Measurements from ENCODE around the gene ANKRD23. TPM values are rescaled to one million over a fixed set of nuclear protein-coding genes. Genes with fewer than 3 reads are reported as not detected.
"Not testable (repeated sequence)": the region's sequence is repeated elsewhere in the genome, so short reads cannot be mapped to it uniquely, and the experiment has no call there.

Gene ANKRD23
- total and polyA plus RNA-seq, 12 donors: 0.96 to 40.0 (median 14.5) TPM

DNA sequence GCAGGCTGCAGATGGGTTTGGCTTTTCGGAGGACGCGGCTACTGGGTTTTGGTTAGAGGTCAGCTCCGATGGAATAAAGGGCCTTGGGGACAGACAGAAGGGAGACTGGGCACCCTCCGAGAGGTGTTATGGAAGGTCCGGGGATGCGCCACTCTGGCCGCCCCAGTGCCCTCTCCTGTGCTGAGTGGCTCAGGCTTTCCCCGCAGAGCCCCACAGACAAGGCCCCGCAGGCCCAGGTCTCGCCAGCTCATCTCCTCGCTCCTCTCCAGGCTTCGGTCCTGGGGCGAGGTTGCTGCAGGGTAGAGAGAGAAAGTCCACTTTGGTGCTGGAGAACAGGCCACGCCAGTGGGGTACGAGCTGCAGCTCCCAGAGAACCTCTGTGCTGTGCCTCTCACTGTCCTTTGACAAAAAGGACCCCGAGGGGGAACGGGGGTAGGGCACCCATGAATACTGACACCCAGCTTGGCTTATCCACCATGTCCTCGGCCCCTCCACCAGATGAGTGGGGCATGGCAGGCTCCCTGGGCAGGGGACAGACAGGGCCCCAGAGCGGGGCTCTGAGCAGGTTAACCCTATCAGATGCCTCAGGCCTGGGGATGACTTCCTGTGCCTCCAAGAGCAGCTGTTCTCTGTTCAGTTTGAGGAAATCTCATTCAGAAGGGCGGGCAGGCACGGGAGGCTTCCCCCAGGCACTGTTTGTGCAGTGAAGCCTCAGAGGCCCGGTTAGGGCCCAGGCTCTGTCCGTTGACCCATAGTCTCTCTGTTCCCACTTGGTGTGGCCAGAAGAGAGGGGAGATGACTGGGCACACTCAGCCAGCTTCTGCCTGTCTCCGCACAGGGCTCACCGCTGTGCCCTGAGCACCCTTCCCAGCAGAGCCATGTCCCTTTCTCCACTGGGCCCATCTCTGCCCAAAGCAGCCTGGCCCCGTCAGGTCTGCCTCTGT, 43.5 kb downstream of the ANKRD23 start:
- intact Hi-C loops (cut with DNase I): loop anchor here in 4 of 10 donors (5.0 kb wide), 1 partner anchor 38 kb away; the partner anchor contains the start of gene CNNM4 (in 4 of the 4)

DNA sequence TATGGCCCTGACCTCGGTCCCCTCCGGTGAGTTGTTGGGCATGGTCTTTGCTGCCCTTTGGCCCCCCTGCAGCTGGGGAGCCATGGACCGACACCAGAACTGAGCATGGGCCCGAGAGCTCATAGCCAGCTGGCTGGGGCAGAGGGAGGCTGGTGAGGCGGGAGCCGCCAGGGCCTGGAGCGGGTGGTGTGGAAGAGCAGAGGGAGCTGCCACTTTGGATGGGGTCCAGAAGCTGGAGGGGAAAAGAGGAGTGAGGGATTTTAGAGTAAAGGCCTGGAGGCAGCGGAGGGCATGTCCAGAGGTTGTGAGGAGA, 44.2 kb downstream of the ANKRD23 start:
- 92 to 93% methylated on average over 8 of the region's 8 CpGs for WGBS, 2 donors
- H3K4me3 ChIP-seq: no peak overlapping the region
- no peak for ATAC-seq
- peaks cover 0 to 75% (median 35%) of the 10 kb centered on the region in 9 donors for H3K36me3 ChIP-seq
- H3K9me3 ChIP-seq: no peaks in the 10 kb centered on the region
- no peak overlapping the region for H3K27ac ChIP-seq
- no peaks in the 10 kb centered on the region for H3K27me3 ChIP-seq
- TF ChIP-seq, protein P1, sequence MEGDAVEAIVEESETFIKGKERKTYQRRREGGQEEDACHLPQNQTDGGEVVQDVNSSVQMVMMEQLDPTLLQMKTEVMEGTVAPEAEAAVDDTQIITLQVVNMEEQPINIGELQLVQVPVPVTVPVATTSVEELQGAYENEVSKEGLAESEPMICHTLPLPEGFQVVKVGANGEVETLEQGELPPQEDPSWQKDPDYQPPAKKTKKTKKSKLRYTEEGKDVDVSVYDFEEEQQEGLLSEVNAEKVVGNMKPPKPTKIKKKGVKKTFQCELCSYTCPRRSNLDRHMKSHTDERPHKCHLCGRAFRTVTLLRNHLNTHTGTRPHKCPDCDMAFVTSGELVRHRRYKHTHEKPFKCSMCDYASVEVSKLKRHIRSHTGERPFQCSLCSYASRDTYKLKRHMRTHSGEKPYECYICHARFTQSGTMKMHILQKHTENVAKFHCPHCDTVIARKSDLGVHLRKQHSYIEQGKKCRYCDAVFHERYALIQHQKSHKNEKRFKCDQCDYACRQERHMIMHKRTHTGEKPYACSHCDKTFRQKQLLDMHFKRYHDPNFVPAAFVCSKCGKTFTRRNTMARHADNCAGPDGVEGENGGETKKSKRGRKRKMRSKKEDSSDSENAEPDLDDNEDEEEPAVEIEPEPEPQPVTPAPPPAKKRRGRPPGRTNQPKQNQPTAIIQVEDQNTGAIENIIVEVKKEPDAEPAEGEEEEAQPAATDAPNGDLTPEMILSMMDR (IDR thresholded peaks at IDR 0.05): no peak
- intact Hi-C loops (cut with DNase I): no loop called here
- peaks cover 0 to 6% (median 4%) of the 10 kb centered on the region in 9 donors for H3K4me1 ChIP-seq
- DNase-seq: no peak

More for the DNA sequence above, 43.5 kb downstream of the ANKRD23 start:
- no peaks in the 10 kb centered on the region for H3K27me3 ChIP-seq
- peaks cover 0 to 6% (median 4%) of the 10 kb centered on the region in 9 donors for H3K4me1 ChIP-seq
- TF ChIP-seq, protein P1 (IDR thresholded peaks at IDR 0.05): no peak
- H3K4me3 ChIP-seq: no peak overlapping the region
- WGBS, 2 donors: 90 to 91% methylated on average over 27 of the region's 27 CpGs
- peaks cover 0 to 81% (median 35%) of the 10 kb centered on the region in 9 donors for H3K36me3 ChIP-seq
- peak in 5 of 8 donors; percentile 5 to 54 (median 10) for ATAC-seq
- peak overlapping the region in 1 of 10 donors; percentile 10 for H3K27ac ChIP-seq
- no peaks in the 10 kb centered on the region for H3K9me3 ChIP-seq
- no peak for DNase-seq

DNA sequence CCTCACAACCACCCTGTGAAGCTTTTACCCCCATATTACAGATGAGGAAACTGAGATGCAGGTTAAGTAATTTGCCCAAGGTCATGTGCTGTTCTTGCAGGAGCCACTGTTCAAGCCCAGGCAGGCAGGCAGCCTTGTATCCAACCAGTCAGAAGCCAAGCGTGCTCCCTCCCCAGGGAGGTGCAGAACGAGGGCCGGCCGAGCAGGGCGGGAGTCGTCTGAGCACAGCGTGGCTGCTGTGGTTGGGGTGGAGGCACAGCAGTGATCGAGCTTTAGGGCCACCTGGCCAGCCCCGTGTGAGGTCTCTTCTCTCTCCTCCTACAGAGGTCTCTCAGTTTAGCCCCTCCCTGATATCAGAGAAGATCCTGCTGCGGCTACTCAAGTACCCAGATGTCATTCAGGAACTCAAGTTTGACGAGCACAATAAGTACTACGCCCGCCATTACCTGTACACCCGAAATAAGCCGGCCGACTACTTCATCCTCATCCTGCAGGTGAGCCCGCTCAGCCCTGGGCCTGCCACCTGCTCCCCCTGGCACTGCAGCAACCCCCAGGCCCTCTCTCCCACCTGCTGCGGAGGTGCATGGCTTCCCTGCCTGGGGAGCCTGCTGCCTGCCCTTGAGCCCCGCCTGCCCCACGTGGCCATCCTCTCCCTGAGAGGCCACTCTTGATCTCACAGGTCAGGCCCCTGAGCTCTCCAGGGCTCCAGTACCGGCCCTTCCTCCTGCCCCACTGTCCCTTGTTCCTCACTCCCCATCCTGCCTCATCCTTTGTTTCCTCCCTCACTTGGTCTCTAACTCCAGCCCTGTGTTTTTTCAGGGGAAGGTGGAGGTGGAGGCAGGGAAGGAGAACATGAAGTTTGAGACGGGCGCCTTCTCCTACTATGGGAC, 44.8 kb downstream of the ANKRD23 start:
- Histone ChIP-seq H3K4me1 (peaks cover 0 to 6% (median 4%) of the 10 kb centered on the region in 9 donors), H3K27me3 (no peaks in the 10 kb centered on the region), H3K27ac (no peak overlapping the region), H3K9me3 (no peaks in the 10 kb centered on the region), H3K4me3 (no peak overlapping the region), H3K36me3 (peaks cover 0 to 69% (median 35%) of the 10 kb centered on the region in 9 donors)
- intact Hi-C loops (cut with DNase I): no loop called here
- ATAC-seq (no peak), DNase-seq (no peak)
- WGBS, 2 donors: 84 to 89% methylated on average over 23 of the region's 23 CpGs
- TF ChIP-seq, protein P1 (IDR thresholded peaks at IDR 0.05): no peak

DNA sequence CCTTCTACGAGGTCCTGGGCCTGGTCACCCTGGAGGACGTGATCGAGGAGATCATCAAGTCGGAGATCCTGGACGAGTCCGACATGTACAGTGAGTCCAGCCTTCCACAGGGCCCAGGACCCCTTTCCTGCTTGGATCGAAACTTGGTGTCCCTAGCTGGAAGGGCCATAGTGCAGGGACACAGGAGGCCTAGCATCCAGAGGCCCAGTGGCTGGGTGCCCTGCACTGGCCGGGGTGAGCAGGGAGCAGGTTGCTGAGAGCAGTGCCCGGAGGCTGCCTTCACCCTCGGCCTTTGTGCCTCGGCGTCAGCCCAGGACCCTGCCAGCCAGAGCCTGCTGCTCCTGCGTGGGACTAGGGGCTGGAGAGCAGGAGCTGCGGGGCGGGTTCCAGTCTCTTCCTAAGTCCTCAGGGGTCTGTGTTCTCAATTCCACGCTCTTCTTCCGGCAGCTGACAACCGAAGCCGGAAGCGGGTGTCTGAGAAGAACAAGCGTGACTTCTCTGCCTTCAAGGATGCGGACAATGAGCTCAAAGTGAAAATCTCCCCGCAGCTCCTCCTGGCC, 46.7 kb downstream of the ANKRD23 start:
- Histone ChIP-seq H3K27me3 (no peaks in the 10 kb centered on the region), H3K9me3 (no peaks in the 10 kb centered on the region), H3K4me1 (peaks cover 0 to 23% (median 9%) of the 10 kb centered on the region in 9 donors), H3K4me3 (no peak overlapping the region), H3K27ac (no peak overlapping the region), H3K36me3 (peaks cover 0 to 51% (median 24%) of the 10 kb centered on the region in 9 donors)
- TF ChIP-seq, protein P1 (IDR thresholded peaks at IDR 0.05): no peak
- intact Hi-C loops (cut with DNase I): no loop called here
- DNase-seq (no peak), ATAC-seq (no peak)
- 95 to 97% methylated on average over 23 of the region's 23 CpGs for WGBS, 2 donors

DNA sequence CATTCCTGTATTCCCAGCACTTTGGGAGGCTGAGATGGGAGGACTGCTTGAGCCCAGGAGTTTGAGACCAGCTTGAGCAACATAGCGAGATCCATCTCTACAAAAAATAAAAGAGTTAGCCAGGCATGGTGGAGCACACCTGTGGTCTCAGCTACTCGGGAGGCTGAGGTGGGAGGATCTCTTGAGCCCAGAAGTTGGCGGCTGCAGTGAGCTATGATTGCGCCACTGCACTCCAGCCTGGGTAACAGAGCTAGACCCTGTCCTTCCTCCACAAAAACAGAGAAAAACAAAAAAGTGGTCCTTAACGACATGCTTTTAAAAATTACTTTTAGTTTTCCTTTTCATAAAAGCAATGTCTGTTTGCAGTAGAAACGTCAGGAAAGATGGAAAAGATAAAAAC, 47.3 kb downstream of the ANKRD23 start:
- H3K27me3 ChIP-seq; H3K4me3 ChIP-seq; intact Hi-C loops (cut with DNase I); DNase-seq; H3K27ac ChIP-seq; H3K9me3 ChIP-seq; ATAC-seq: not testable (repeated sequence)
- WGBS, 2 donors: 92% methylated on average over 6 of the region's 6 CpGs
- peaks cover 0 to 46% (median 24%) of the 10 kb centered on the region in 9 donors for H3K36me3 ChIP-seq
- H3K4me1 ChIP-seq: peaks cover 0 to 26% (median 9%) of the 10 kb centered on the region in 9 donors
